GM20431 (cell line): ENCODE data around the gene GFOD1.

Experiments
- in situ Hi-C: fragments of 300-500 bp; cut with MseI, MboI; formaldehyde crosslinking; loops from one replicate; pipeline ENCODE4 v1.15.0; 2020; ENCODE audit warnings: low sequenced_read_pairs; ENCODE audit not compliant: unreplicated experiment

GFOD1 gene

DNA sequence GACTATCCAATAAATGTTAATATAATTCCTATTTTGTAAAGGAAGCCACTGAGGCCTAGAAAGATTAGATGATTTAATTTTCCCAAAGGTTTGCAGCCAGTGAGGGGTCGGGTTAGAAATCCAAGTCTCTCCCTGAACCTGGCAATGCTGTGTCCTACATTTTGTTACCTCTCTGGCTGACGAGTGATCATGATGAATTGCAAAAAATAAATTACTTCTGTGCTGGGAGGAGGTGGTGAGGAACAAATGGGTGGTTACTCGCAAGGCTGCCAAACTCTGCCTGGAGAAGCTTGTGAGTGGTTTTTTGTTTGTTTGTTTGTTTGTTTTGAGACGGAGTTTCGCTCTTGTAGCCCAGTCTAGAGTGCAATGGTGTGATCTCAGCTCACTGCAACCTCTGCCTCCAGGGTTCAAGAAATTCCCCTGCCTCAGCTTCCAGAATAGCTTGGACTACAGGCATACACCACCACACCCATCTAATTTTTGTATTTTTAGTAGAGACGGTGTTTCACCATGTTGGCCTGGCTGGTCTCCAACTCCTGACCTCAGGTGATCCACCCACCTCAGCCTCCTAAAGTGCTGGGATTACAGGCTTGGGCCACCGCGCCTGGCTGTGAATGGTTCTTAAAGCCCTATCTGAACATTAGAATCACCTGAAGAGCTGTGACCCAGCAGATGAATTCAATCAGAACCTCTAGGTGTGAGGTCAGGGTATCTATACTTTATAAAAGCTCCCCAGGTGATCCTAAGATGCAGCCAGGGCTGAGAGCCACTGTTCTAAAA is 138.9 kb downstream of the GFOD1 start:
- in situ Hi-C loops: loop anchor here (25.0 kb wide), 1 partner anchor 189 kb away; no protein-coding TSS in a partner anchor

DNA sequence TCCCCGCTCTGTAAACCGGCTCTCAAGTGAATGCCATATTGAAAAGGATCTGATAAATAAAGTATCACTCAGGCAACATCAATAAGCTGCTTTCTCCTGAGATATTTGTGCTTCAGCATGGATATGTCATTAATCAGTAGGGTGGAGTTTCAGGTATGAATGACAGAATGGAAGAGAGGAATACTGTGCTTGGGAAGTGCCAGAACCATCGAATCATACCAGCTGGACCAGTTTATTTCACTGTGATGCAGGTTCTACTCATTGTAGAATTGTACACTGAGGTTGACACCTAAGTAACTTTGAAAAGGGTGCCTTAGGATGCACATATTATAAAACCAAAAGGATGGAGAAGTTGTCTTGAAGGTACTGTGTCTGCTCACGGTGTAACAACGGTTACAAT is 141.2 kb downstream of the GFOD1 start:
- in situ Hi-C loops: loop anchor here (25.0 kb wide), 1 partner anchor 191 kb away; no protein-coding TSS in a partner anchor

DNA sequence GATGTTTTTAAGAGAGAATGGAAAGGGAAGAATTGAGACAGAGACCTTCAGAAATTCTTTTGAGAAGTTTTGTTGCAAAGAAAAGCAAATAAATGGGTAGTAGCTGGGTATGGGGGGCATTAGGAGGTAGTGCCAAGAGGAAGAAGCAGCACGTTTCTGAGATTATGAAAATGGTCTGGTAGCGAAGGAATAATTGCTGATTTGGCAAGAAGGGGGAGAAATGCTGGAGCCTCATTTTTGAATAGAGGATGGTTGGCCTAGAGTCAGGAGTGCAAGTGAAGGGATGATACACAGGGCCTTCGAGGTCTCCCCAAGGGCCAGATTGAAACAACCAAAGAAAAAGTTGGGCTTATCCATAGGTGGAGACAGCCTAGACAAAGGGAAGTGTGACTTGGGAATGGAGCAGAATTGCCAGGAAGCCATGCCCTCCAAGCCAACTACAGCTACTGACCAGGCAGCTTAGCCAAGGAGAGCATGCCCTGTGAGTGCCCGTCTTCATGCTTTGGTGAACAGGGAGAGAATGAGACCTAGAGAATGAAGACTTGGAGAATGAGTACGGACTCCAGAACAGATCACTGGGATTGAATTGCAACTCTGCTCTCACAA is 144.9 kb downstream of the GFOD1 start:
- in situ Hi-C loops: loop anchor here (25.0 kb wide), 1 partner anchor 195 kb away; no protein-coding TSS in a partner anchor

DNA sequence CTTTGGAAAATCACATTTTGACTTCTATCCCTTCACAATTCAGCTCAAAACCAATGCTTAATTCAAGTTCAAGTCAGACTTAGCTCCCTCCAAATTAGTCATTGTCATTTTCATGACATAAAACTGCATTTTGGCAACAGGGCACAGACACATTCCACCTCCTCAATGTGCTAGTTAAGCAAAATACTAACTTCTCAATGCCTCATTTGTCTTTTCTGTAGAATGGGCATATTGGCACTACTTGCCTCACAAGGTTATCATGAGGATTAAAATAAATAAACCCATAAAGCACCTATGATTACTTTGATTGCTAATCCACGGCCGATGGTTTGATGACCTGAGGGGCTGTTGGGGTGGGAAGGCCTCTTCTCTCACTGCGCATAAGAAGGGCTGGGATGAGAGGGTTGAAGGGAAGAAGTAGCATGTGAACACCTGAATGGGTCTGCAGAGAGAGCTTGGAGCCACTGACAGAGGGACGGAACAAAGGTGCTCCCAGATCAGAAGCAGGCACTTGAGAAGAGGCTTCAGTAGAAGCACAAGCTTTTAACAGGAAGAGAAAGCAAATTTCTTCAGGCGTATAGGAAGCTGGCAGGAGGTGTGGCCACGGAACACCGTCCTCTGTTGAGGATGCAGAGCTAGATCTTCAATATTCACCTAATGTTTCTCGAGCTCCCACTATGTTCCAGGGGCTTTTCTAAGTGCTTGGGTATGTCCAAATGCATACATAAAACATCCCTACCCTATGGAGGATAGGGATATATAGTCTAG is 147.4 kb downstream of the GFOD1 start:
- in situ Hi-C loops: loop anchor here (25.0 kb wide), 1 partner anchor 197 kb away; no protein-coding TSS in a partner anchor

DNA sequence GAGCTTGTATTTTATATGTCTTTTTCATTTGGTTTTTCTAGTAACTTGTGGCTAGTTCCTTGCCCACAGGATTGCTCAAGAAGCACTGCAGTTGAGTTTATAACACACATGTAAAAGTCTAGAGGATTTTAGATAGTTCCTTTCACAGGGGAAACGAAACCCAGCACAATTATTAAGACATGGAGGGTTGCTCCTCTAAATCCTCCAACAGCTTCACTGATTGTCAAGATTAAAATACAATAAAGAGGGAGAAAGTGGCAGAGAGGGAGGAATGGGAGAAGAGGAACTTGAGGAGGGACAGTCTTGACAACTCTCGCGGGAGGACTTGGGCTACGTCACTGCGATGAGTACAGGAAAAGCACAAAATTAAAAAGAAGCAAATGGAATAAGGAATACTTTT is 149.4 kb downstream of the GFOD1 start:
- in situ Hi-C loops: loop anchor here (25.0 kb wide), 1 partner anchor 199 kb away; no protein-coding TSS in a partner anchor

DNA sequence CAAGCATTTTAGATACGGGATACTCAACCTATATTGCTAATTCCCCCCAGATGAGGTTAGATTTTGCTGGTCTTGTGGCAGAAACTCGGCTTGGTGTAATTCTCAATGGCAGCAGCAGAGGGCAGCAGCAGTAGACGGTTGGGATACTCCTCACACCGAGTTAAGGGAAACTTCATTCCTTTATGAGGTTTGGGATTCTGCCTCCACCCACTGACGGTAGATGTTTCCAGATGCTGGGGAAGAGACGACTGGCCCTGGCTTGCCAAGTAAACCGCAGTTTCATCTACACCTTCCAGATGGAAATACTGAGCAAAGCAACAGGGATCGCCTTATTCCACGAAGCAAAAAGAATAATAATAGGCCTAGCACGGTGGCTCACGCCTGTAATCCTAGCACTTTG is 150.8 kb downstream of the GFOD1 start:
- in situ Hi-C loops: loop anchor here (25.0 kb wide), 1 partner anchor 201 kb away; no protein-coding TSS in a partner anchor

DNA sequence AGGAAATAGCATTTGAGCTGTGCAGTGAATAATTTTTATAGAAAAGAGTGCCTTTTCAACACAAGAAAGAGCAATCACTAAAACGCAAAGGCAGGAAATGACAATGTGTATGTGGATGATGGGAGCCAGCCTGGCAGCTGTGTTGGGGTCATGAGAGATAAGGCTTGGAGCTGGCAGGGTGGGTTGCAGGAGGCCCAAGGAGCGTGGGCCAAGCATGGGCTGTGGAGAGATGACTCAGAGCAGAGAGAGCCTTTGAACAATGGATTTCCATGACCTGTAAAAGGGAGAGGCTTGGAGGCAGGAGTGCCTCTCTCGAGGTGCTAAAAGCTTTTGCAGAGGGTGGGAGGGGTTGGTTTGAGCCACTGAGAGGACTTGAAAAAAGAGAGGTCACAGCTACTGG is 152.4 kb downstream of the GFOD1 start:
- in situ Hi-C loops: loop anchor here (25.0 kb wide), 1 partner anchor 202 kb away; no protein-coding TSS in a partner anchor

DNA sequence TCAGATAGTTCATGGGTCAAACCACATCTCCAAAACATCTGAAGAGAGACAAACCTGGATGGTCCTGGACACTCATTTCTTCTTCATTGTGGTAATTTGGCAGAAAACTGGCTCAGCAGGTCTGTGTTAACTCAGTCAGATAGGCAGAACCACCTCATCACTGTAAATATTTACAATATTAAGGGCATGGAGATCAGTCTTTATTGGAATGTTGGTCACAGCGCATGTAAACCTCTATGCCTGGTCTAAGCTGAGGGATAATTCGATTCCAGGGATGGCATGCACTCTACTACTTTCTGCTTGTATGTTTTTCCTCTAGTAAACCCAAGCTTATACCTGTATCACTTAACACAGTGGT is 155.1 kb downstream of the GFOD1 start:
- in situ Hi-C loops: loop anchor here (25.0 kb wide), 1 partner anchor 205 kb away; no protein-coding TSS in a partner anchor

DNA sequence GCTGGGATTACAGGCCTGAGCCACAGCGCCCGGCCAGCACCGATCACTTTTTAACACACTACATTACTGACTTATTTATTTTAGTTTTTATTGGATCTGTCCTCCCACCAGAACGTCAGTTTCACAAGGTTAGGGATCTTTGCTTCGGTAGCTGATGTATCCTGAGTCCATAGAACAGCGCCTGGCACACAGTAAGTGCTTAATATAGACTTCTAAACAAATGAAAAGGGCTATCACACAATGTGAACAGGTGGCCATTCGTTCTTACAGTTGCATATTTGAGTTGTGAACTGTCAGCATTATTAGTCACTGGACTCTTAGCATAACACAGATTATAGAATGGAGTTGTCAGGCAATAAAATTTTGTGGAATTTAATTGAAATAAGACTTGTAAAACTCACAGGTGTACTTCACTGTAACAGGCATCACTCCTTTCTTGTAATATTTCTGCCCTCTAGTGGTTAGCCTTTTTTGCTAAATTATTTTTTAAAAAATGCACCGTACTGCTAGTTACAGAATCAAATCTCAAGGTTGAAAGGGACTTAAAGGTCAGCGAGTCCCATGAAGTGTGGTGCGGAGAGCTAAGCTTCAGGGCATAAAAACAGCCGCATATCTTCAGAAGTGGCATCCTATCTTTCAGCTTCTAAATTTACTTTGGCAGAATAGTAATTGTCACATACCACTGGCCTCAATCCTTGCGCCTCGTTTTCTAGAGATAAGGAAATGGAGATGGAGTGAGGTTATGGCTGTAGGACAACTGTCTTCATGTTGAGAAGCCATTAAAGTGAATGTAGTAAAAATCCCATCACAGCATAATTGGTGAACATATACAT is 155.7 kb downstream of the GFOD1 start:
- in situ Hi-C loops: loop anchor here (25.0 kb wide), 1 partner anchor 206 kb away; no protein-coding TSS in a partner anchor

DNA sequence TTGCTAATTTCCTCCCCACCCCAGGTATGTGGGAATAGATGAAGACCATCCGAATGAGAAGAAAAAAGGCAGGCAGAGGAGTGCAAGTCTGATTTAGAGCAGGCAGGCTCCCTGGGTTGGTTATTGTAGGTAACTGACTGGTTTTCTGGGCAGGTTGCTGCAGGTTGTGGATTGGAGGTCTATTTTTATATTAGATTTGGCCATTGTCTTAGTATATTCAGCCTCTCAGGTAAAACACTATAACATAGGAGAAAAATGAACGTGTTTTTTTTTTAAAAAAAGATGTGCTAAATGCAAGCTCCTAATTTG is 158.6 kb downstream of the GFOD1 start:
- in situ Hi-C loops: loop anchor here (25.0 kb wide), 1 partner anchor 208 kb away; no protein-coding TSS in a partner anchor

DNA sequence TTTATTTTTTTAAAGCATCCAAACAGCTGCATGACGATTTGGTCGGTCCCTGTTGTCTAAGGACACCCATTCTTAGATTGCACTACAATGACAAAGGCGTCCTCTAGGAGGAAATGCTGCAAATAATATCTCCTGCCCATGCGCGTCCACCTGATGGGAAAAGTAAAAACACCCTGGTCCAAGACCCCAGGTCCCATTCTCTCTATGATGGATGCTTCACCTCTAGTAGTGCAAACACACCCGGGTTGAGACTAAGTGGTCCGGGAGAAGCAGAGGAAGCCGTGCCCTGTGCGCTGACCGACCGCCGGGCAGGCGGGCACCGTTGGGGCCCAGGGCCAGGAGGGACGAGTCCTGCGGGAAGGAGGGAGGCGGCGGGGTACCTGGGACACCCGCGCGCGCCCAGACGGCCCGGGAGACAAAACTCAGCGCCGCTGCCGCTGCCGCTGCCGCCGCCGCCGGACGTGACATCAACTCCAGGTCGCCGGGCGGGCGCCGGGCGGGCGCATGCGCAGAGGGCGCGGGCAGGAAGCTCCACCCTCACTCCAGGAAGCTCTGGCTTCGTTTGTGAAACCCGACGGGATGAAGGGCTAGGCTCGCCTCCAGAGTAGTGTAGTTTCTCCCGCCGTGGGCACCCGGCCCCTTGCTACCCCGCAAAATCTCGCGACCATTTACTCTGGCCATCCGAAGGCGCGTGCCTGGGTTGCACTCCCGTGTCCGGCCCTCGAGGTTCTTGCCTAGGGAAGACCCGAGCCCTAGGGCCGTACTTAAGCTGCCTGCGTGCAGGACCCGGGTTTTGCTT is 159.1 kb downstream of the GFOD1 start, which contains the start of gene TBC1D7:
TBC1D7 (minus strand) TSS at position 462 of the 799 bp plus-strand sequence. CDS start 1,639 bp downstream, outside the sequence.
- in situ Hi-C loops: loop anchor here (25.0 kb wide), 1 partner anchor 209 kb away; no protein-coding TSS in a partner anchor

DNA sequence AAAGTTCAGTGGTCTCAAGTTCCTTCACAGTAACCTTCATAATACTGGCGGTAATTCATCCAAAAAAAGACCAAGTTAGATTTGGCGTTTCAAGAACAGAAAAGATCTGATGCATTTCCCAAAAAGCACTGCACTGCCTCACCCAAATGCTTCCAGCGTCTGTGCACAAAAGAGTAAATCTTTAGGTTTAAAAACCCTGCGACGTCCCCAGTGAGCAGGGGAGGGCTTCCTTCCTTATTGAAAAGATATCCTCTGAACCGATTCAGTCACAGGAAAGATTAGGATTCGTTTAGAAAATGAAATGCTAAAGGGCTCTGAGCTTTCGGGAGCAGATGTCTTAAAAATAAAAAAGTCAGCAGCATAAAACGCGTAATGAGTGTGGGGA is 159.7 kb downstream of the GFOD1 start:
- in situ Hi-C loops: loop anchor here (25.0 kb wide), 1 partner anchor 210 kb away; no protein-coding TSS in a partner anchor

DNA sequence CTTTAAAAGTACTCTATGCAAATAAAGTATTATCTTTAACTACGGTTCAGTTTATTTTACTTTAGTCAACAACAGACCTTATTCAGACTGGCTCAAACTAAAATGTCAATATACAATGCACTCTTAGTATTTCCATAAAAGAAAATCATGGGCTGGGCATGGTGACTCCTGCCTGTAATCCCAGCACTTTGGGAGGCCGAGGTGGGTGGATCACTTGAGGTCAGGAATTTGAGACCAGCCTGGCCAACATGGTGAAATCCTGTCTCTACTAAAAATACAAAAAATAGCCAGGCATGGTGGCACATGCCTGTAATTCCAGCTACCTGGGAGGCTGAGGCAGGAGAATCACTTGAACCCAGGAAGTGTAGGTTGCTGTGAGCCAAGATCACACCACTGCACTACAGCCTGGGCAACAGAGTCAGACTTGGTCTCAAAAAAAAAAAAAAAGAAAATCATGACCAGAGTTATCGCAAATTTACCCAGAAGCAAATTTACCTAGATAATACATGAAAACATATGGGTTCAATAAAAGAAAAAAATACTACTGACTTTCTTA is 161.3 kb downstream of the GFOD1 start:
- in situ Hi-C loops: loop anchor here (25.0 kb wide), 1 partner anchor 211 kb away; no protein-coding TSS in a partner anchor

DNA sequence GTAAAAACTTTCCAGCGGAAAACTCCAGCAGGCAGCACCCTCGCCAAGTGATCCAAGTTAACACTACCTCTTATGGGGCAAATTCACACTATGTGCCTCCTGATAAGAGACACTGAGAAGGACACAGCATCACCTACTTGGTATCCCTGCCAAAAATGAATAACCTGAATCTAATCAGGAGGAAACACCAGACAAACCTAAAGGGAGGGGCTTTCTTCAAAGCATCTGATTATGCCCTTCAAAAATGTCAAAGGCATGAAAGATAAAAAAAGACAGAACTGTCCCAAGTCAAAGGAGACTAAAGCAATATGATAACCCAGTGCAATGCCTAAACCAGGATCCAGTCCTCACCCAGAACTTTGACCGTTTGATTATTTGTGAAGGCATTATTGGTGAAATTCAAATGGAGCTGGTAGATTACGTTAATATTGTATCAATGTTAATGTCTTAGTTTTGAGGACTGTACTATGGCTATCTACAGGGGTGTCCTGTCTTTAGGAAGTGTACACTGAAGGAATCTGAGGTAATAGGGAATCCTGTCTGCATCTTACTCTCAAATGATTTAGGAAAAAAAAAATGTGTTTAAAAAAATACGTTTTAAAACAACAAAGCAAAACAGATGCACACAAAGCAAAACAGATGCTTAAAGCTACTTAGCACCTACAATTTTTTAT is 167.4 kb downstream of the GFOD1 start:
- in situ Hi-C loops: no loop called here

DNA sequence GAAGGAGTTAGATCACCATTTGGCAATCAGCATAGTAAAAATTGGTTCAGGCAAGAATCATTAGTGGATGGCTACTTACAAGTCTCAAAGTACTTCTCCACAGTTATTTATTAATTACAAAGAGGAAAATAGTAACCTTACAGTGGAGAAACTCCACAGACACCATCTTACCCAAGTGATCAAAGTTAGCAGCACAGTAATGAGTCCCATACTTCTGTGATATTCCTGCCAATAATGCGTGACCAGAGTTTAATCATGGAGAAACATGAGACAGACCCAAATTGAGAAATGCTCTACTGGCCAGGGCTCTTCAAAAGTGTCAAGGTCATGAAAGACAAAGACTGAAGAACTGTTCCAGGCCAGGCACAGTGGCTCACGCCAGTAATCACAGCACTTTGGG is 168.6 kb downstream of the GFOD1 start:
- in situ Hi-C loops: no loop called here

DNA sequence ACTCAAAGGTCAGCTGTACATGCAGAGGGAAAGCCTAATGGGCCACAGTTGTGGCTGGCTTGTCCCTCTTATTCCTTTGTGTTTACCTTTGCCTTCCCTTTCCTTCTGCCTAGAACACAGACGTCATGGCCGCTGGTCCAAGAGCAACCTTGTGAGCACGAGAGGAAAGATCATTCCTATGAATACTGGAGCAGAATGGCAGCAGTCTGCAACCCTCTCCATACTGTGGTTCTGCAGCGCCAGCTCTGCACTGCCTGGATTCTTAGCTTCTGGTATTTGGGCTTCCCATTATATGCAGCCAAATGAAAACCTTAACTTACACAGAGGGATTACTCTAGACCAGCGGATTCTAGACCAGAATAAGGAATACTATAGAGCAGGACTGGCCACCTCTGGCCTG is 171.5 kb downstream of the GFOD1 start:
- in situ Hi-C loops: no loop called here

DNA sequence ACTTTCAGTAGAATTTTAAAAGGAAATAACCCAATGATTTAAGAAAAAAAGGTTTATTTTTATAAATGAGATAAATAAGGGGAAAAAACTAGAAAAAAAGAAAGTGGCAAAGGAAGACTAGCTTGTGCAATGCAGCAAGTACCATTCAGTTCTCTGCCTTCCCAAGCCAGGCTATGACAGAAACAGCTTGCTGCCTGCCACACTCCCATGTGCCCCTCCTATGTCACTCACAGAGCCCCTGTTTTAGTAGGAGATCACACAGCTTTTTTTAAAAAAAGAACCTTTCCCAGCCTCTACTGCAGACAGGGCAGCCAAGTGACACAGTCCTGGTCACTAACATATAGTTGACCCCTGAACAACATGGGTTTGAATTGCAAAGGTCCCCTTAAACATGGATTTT is 172.6 kb downstream of the GFOD1 start:
- in situ Hi-C loops: no loop called here

DNA sequence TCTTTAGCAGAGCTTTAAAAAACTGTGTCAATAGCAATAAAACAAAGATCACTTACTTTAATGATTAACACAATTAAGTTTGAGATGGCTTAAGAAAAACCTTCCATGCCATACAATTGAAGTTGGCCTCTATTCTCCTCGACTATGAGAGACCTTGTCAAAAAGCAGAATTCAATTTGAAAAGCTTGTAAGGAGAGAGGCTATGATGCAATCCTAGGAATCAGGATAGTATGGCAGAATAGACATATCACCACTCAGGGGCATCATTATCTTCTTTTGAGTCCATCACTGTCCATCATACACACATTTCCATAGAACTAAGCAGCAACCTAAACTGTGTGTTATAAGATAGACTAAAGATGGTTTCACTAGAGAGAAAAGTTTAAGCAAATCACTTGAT is 176.2 kb downstream of the GFOD1 start:
- in situ Hi-C loops: no loop called here
